NCI-H2029 treated with DMSO at 0.1 percent for 48 hours (cell line): Measurements from ENCODE around the gene SPDYE5.
"Not testable (repeated sequence)": the region's sequence is repeated elsewhere in the genome, so short reads cannot be mapped to it uniquely, and the experiment has no call there.

Experiments used
- DNase-seq: peaks from one replicate; lab custom pipeline; 2025; lab: John Stamatoyannopoulos, UW

The SPDYE5 gene

DNA sequence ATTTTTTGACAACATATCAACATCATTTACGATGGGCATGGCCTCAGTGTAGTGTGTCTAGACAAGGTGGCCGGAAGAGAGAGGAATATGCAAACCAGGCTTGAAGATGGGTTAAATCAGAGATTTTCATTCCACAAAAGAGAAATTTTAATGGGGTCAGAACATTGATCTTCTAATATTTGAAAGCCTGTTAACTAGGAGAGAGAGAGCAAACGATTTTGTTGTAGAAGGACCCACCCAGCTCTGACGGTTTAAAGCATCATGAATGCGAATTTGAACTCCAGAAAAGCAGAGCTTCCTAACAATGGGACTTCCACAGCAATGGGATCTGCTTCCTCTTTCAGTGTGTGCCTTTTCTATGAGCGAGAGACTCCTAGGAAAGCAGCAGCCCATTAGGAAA lies at the start of gene SPDYE5:
SPDYE5 (plus strand) TSS at position 301 of the 400 bp plus-strand sequence. CDS start 1,728 bp downstream, outside the sequence.
- not testable (repeated sequence) for DNase-seq

DNA sequence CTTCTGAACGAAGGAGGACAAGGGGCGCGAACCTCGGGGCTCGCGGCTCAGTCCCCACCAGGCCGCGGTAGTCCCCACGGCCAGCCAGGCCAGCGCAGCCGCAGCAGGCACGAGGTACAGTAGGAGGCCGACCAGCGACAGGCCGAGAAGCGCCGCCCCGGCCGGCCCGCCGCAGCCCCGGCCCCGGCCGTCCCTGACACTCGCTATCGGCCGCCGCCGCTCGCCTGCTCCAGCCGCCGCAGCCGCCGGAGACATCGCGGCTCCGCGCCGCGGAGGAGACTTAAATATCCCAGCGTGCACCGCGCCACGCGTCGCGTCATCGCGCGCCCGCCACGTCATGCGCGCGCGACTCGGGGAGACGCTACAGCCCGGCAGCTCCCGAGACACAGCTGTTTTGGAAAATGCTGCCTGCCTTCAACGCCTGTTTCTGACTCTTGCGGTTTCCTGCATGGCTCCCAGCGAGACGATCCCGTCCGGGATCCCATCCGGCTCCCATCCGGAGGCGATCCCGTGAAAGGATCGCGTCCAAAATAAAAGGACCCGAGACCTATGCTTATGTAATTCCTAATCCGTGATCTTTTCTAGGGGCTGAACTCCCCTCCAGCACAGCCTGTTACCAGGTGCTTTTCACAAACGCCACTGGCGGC lies 49.5 kb upstream of the SPDYE5 start:
- DNase-seq: not testable (repeated sequence)

- not testable (repeated sequence) for DNase-seq
These were observed 42.2 kb upstream of the SPDYE5 start for GRCh38 chr7:75449946-75450345.

DNA sequence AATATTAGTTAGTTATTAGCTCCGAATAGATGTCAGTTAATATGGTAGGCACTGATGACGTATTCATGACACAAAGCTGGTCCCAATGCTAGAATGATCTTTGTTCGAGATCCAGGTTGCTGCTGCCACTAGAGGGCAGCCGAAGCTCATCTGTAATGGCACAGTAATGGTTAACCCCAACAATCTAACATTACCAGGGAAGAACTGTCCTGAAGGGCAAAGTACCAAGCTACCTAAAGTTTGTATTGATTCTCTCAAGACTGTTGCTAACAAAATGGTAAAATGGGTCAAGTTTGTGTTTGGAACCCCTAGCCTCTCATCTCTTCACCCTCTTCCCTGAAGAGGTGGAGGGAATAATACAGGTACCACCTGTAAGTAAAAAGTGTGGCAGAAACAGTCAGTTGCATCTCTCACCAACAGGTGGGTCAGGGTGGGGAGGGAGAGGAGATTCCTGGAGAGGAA lies 39.6 kb upstream of the SPDYE5 start:
- DNase-seq: not testable (repeated sequence)

GRCh38 chr7:75456403-75456802 lies 35.7 kb upstream of the SPDYE5 start:
- not testable (repeated sequence) for DNase-seq

GRCh38 chr7:75458034-75458433 lies 34.1 kb upstream of the SPDYE5 start:
- not testable (repeated sequence) for DNase-seq

DNA sequence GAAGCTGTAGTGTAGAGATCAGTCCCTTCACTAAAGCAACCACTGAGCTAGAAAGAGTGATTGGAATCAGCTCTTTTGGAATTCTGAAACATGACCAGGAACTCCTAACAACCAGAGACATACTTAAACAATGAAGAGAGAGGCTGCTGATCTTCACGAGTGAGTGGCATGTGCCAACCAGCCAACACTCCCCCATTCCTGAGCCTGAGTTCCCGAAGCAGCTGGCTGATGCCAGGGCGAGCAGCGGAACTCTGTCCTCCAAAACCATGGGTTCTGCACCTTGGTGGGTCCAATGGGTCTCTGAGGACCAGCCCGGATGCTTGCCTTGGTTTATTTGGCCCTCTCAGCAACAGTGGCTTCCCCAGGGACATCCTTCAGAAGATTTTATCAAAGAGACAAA lies 31.6 kb upstream of the SPDYE5 start:
- DNase-seq: not testable (repeated sequence)

GRCh38 chr7:75470166-75470565 lies 22.0 kb upstream of the SPDYE5 start:
- DNase-seq: not testable (repeated sequence)

DNA sequence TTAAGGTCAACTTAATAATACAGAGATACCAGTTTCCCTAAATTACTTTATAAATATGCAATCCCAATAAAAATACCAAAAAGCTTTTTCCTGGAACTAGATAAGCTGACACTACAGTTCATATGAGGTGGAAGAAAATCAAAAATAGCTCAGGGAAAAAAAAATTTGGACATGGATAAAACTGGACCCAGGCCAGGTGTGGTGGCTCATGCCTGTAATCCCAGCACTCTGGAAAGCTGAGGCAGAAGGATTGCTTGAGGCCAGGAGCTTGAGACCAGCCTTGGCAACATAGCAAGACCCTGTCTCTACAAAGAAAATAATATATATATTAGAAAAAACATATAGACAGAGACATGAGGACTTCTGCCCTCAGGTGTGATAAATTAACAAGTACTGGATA lies 14.7 kb upstream of the SPDYE5 start:
- DNase-seq: not testable (repeated sequence)

- DNase-seq: not testable (repeated sequence)
These were observed 11.8 kb upstream of the SPDYE5 start for GRCh38 chr7:75480313-75480712.

DNA sequence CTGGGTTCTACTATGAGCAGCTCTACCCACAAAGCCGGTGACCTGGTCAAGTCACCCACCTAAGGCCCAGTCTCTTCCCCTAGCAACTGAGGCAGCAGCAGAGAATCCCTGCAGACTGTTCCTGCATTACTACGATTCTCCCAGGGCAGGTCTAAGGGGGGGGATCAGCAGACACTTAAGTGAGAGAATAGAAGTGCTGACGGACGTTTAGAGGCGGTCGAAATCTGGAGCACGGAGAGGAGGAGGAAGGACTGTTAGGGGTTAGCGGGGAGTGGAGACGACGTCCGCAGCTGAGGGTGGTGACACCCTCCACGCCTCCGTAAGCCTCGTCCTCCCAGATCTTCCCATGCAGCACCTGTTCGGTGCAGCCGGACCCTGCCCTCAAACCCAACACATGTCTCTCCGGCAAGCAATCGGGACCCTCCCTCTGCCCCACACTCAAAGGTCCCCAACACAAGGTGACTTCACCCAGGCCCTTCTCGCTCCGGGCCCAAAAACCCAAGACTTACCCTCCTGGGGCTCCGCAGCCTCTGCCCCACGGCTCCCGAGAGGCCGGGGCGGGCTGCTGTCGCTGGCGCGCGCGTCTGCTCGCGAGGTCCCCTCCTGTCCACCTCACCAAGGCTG lies 6.7 kb upstream of the SPDYE5 start:
- not testable (repeated sequence) for DNase-seq

DNA sequence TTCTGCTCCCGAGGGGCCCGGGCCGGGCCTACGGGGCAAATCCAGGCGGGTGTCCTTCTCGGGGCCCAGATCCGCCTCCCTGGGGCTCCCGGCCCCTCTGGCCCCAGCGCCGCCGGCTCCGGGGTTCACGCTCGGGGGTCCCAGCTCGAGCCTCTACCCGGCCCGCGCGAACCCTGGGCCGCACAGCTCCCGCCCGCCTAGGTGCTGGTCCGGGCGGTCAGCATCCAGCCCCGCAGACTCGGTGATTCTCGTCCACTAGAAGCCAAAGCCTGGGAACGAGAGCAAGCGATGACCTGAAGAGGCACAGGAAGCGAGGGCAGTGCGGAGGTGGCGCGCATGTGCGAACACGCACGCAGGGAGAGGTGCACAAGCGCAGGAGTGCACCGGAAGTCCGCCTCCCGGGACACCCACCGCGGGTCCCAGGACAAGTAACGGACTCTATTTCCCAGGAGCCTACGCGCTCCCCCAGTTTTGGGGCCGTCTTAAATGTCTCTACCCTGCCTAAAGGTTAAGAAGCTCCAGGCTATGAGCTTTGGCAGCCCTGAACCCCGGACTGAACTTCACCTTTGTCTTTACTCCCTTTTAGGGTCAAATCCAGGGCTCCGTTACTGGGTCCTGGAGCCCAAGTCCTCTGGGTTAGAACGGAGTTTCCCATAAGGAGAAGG lies 6.0 kb upstream of the SPDYE5 start, which contains the start of gene POM121C:
POM121C (minus strand) TSS at position 321 of the 665 bp plus-strand sequence. CDS start 44,803 bp downstream, outside the sequence.
- peak; percentile 4 for DNase-seq

- DNase-seq: not testable (repeated sequence)
These were observed 16.9 kb downstream of the SPDYE5 start for GRCh38 chr7:75509033-75509432.

- DNase-seq: not testable (repeated sequence)
These were observed 26.7 kb downstream of the SPDYE5 start for GRCh38 chr7:75518842-75519241.

DNA sequence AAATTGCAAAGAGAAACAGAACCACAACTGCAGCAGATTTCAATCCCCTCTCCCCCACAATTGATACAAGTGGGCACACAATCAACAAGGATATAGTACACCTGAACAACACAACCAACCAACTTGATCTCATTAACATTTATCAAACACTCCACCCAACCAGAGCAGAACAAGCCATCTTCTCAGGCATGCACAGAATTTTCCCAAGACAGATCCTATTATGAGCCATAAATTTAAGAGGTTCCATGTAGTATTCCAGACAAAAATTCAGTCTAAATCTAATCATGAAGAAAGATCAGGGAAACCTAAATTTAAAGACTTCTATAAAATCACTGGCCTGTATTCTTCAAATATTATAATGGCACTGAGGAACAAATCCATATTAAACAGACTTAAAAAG lies 29.6 kb downstream of the SPDYE5 start:
- DNase-seq: not testable (repeated sequence)

- DNase-seq: not testable (repeated sequence)
These were observed 35.2 kb downstream of the SPDYE5 start for GRCh38 chr7:75527224-75527722.

GRCh38 chr7:75531359-75531821 lies 39.3 kb downstream of the SPDYE5 start:
- DNase-seq: no peak

DNA sequence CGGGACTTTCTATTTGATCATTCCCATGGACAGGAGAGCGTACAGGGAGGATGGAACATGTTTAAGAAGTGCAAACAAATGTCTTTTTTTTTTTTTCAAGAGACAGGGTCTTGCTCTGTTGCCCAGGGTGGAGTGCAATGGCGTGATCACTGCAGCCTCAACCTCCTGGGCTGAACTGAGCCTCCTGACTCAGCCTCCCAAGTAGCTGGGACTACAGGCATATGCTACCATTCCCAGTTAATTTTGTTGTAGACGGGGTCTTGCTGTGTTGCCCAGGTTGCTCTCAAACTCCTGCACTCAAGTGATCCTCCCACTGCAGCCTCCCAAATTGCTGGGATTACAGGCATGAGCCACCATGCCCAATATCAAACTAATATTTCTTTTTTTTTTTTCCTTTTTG lies 40.5 kb downstream of the SPDYE5 start:
- no peak for DNase-seq

GRCh38 chr7:75533926-75534325 lies 41.8 kb downstream of the SPDYE5 start:
- DNase-seq: no peak

DNA sequence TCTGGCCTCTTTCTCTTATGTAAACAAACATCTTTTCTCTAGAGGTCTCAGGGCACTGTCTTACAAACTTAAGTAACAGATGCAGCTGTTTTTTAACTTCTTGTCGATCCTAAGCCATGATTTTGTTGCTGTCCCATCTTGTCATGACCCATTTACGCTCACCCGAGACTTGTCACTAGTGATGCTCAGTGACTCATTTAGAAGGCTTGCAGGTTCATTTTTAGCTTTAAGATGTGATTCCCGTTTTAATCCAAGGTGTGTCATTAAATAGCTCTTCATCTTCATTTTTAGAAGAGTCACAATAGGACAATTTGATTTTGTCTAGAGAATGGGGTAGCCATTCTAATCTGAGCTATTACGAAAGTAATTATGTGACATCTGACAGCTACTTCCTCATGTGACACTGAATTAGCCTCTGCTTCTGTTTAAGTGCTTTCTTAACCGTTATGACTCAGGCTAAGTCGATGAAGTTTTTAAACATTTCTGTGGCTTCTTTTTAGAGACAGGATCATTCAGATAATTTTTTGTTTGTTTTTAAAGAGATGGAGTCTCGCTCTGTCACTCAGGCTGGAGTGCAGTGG lies 42.7 kb downstream of the SPDYE5 start:
- no peak for DNase-seq

DNA sequence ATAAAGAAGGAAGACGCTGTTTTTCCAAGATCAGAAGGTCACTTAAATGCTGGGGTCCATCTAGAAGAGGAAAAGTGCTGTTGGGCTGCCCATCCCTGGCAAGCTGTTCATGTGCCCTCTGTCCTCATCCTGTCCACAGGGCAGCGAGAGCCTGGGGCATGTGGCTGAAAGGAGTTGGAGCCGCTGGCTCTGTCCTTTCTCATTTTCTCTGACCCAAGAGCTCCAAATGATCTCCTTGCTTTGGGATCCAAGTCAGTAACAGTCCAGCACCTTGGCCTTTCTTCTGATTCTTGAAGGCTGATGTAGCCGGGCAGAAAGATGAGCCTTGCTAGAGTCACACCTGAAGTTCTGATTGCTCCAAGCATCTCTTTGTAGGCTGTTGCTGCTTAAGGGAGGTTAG lies 44.4 kb downstream of the SPDYE5 start:
- DNase-seq: no peak

DNA sequence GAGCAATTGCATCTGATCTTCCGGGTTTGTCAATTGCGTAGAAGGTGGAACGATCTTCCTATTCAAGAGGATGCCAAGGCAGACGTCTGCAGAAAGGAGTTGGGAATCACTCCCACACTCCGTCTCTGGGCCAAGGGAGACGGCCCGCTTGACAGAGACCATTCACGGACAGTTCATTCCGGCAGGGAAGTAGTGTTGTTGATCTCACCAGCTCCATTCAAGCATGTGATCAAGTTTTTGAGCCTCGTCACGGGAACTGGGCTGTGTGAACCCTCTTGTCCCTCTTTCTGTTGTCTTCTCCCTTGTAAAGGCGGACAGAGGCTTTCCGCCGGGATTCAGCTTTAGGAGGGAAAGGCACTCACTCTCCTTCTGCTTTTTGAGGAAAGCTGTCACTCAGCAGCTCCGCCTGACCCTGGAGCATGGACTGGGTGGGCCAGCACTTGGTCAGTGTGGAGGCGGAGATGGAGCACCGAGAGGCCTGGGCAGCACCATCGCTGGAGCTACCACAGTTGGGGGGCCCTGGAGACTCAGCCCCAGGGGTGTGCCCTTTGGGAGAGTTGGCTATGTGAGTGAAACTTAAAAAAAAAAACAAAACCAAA lies 44.9 kb downstream of the SPDYE5 start:
- DNase-seq: no peak
